Endothelial cell of umbilical vein (primary cell): ENCODE results near the gene GALNT3. TPM values are rescaled to one million over a fixed set of nuclear protein-coding genes. Genes with fewer than 3 reads are reported as not detected.

ENCODE experiments used
- BruUV-seq: library from RNA; stranded (reverse); fragments of 400-500 nt; replicated peaks from 2 replicates; lab custom pipeline; 2021; lab: Mats Ljungman, UMichigan
- CTCF ChIA-PET: fragments of 300-600, 350-600 bp; sonication (Branson Sonifier 250); formaldehyde crosslinking; loops from one replicate; lab custom pipeline; 2021; ENCODE audit warnings: antibody characterized with exemption, inconsistent platforms; lab: Charles Lee
- POLR2A ChIA-PET: fragments of 300-600, 350-600 bp; sonication (Branson Sonifier 250); formaldehyde crosslinking; loops from one replicate; lab custom pipeline; 2021; ENCODE audit warnings: antibody characterized with exemption, inconsistent platforms; lab: Charles Lee
- DNase-seq: peaks from one replicate; pipeline ENCODE4 v3.0.0-alpha.2; 2011; ENCODE audit warnings: low read depth, low spot score
- FAIRE-seq: peaks from 2 replicates; lab custom pipeline; 2011; peaks lifted over from hg19 to GRCh38; lab: Jason Lieb, UNC
- H2AFZ ChIP-seq: 2 replicates; pipeline ENCODE4 v1.6.0; 2012; ENCODE audit warnings: low read depth, low read length, control low read depth, inconsistent platforms
- H3K27ac ChIP-seq: 2 replicates; pipeline ENCODE4 v1.5.1; 2011; ENCODE audit warnings: low read depth, mild to moderate bottlenecking, control low read depth, low read length, moderate library complexity; ENCODE audit not compliant: insufficient read depth
- H3K27me3 ChIP-seq, 2 experiments: 2 replicates each; pipeline versions ENCODE4 v1.6.0 to v1.6.1; 2011; ENCODE audit warnings: low read length in 2 of 2, mixed read lengths in 1 of 2; ENCODE audit not compliant: control insufficient read depth in 2 of 2, insufficient read depth in 2 of 2
- H3K36me3 ChIP-seq, 2 experiments: 2 replicates in 1 of 2; 3 replicates in 1 of 2; pipeline ENCODE4 v1.5.1; 2011; ENCODE audit warnings: low read length in 2 of 2, mild to moderate bottlenecking in 1 of 2, moderate library complexity in 1 of 2; ENCODE audit not compliant: control insufficient read depth in 2 of 2, insufficient read depth in 2 of 2; ENCODE audit errors: extremely low read depth in 1 of 2
- H3K4me1 ChIP-seq: 3 replicates; pipeline ENCODE4 v1.5.1; 2011; ENCODE audit warnings: mild to moderate bottlenecking, low read length; ENCODE audit not compliant: control insufficient read depth, insufficient read depth; ENCODE audit errors: extremely low read depth
- H3K4me2 ChIP-seq: 2 replicates; pipeline ENCODE4 v1.6.1; 2011; ENCODE audit warnings: low read length, control low read depth, mixed read lengths; ENCODE audit not compliant: insufficient read depth
- H3K4me3 ChIP-seq, 3 experiments: fragments of 200-600 bp in 1 of 3; sonication (generic), shearing (Covaris generic) in 1 of 3; replicated peaks in 1 of 3; 2 replicates each; pipeline ENCODE4 v1.5.1; 2011 to 2016; ENCODE audit warnings: control low read depth in 3 of 3, low read length in 3 of 3, mild to moderate bottlenecking in 2 of 3, inconsistent platforms in 1 of 3, low read depth in 1 of 3, moderate library complexity in 1 of 3; ENCODE audit not compliant: insufficient read depth in 1 of 3
- H3K79me2 ChIP-seq: 2 replicates; pipeline ENCODE4 v1.6.0; 2012; ENCODE audit warnings: low read length, inconsistent platforms; ENCODE audit not compliant: control insufficient read depth, insufficient read depth
- H3K9ac ChIP-seq: replicated peaks from 2 replicates; pipeline ENCODE3; 2011; ENCODE audit warnings: low read length, control low read depth; ENCODE audit not compliant: insufficient read depth; ENCODE audit errors: extremely low read depth
- H3K9me1 ChIP-seq: replicated peaks from 3 replicates; pipeline ENCODE4 v1.6.0; 2011; ENCODE audit warnings: mild to moderate bottlenecking, low read length; ENCODE audit not compliant: control insufficient read depth, insufficient read depth; ENCODE audit errors: extremely low read depth
- H3K9me3 ChIP-seq: replicated peaks from 2 replicates; pipeline ENCODE4 v1.5.1; 2012; ENCODE audit warnings: low read length, inconsistent platforms; ENCODE audit not compliant: control insufficient read depth, insufficient read depth
- H4K20me1 ChIP-seq: replicated peaks from 2 replicates; pipeline ENCODE3; 2011; ENCODE audit warnings: mild to moderate bottlenecking, low read length; ENCODE audit not compliant: control insufficient read depth, insufficient read depth; ENCODE audit errors: extremely low read depth
- EZH2 ChIP-seq: IDR thresholded peaks from 2 replicates; pipeline ENCODE4 v1.6.1; 2012; ENCODE audit warnings: borderline replicate concordance, low read depth, mild to moderate bottlenecking, moderate library complexity, low read length, inconsistent platforms; ENCODE audit not compliant: severe bottlenecking
- GATA2 ChIP-seq: IDR thresholded peaks from 2 replicates; pipeline ENCODE4 v1.7.0; 2011; ENCODE audit warnings: low read depth, mild to moderate bottlenecking, moderate library complexity, mixed read lengths, low read length; ENCODE audit not compliant: insufficient read length, insufficient read depth
- JUN ChIP-seq: IDR thresholded peaks from 2 replicates; pipeline ENCODE4 v1.6.1; 2011; ENCODE audit warnings: borderline replicate concordance, low read depth; ENCODE audit not compliant: insufficient read length, insufficient read depth
- MYC ChIP-seq: IDR thresholded peaks from one replicate; pipeline ENCODE4 v1.6.1; 2011; ENCODE audit warnings: mild to moderate bottlenecking, low read depth, low read length
- POLR2A ChIP-seq: IDR thresholded peaks from 2 replicates; pipeline ENCODE4 v1.6.1; 2012; ENCODE audit warnings: low read depth, mild to moderate bottlenecking, control low read depth, low read length
- POLR2AphosphoS5 ChIP-seq: IDR thresholded peaks from 2 replicates; pipeline ENCODE4 v1.6.1; 2012; ENCODE audit warnings: low read depth, mild to moderate bottlenecking, control low read depth, low read length, moderate library complexity; ENCODE audit not compliant: insufficient read depth
- dilution Hi-C: fragments of 300-500 bp; cut with MboI; formaldehyde crosslinking; loops from one replicate; pipeline ENCODE4 v1.15.0; 2019; ENCODE audit warnings: low sequenced_read_pairs; ENCODE audit not compliant: extremely low pct_ligation_motif_present
- intact Hi-C: fragments of 100-400 bp; cut with micrococcal nuclease; formaldehyde crosslinking; loops from one replicate; pipeline ENCODE4 v1.10.0; 2022
- polyA plus RNA-seq, 4 experiments: library from polyadenylated mRNA; depleted of rRNA in 3 of 4; stranded (reverse) in 3 of 4; unstranded in 1 of 4; fragments of >200 nt; gene quantifications; 2 replicates each; pipeline versions ENCODE4 v1.2.1 to v1.2.3, GENCODE V29; 2011 to 2012; ENCODE audit warnings: missing spikeins in 1 of 4
- total RNA-seq: library from RNA; stranded (reverse); gene quantifications from 2 replicates; pipeline ENCODE4 v1.2.3, GENCODE V29; 2021
- TF ChIP-seq, protein P1 (sequence below), 2 donors: IDR thresholded peaks; 1 replicate in 1 of 2; 2 replicates in 1 of 2; pipeline ENCODE4 v1.5.1; 2011; ENCODE audit warnings: low read length in 2 of 2, mild to moderate bottlenecking in 2 of 2, moderate library complexity in 2 of 2, control low read depth in 1 of 2, inconsistent platforms in 1 of 2, low read depth in 1 of 2; ENCODE audit not compliant: insufficient read depth in 1 of 2; ENCODE audit errors: extremely low read depth in 1 of 2

GALNT3 gene
- total and polyA plus RNA-seq, 2 donors (not counting 3 experiments of a cell fraction or from before 2014, with no cell fraction given), result 0.07 to 0.82 TPM

DNA sequence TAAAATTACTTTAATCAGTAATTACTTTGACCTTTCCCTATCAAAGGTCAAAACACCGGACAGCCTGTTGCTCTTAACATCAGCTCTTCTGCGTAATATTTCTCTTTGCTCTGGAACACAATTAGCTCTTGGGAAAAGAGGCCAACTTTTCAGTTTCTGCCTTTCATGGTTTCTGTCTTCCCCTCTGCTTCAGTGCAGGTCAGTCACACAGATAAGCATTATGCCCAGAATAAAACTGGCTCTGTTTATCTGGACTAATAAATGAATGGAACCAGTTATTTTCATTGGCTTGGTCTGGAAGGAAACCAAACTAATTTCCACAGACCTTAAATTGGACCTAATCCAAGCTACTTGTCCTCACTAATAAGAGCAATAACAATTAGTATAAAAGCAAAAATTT lies 26.2 kb upstream of the GALNT3 start:
- Histone ChIP-seq H3K27me3 (peaks cover 6 to 12% of the 10 kb centered on the region in 2 experiments), H2AFZ (no peak overlapping the region), H3K4me1 (no peaks in the 10 kb centered on the region), H3K79me2 (no peaks in the 10 kb centered on the region), H3K36me3 (no peaks in the 10 kb centered on the region), H4K20me1 (no peaks in the 10 kb centered on the region), H3K9me3 (no peaks in the 10 kb centered on the region), H3K4me2 (no peak overlapping the region), H3K9ac (no peak overlapping the region), H3K9me1 (no peaks in the 10 kb centered on the region), H3K4me3 (no peak overlapping the region), H3K27ac (no peak overlapping the region)
- peak; percentile 38 for DNase-seq
- no TSS peak for BruUV-seq
- intact Hi-C loops (no loop called here), dilution Hi-C loops (no loop called here)
- ChIA-PET POLR2A (no interaction called here), CTCF (interaction anchor here (1.2 kb wide), 1 partner anchor 41 kb away, joined by 3 read pairs; no protein-coding TSS in a partner anchor)
- TF ChIP-seq JUN (no peak), GATA2 (no peak), POLR2AphosphoS5 (no peak), POLR2A (no peak), MYC (no peak), EZH2 (no peak)
- TF ChIP-seq, protein P1, sequence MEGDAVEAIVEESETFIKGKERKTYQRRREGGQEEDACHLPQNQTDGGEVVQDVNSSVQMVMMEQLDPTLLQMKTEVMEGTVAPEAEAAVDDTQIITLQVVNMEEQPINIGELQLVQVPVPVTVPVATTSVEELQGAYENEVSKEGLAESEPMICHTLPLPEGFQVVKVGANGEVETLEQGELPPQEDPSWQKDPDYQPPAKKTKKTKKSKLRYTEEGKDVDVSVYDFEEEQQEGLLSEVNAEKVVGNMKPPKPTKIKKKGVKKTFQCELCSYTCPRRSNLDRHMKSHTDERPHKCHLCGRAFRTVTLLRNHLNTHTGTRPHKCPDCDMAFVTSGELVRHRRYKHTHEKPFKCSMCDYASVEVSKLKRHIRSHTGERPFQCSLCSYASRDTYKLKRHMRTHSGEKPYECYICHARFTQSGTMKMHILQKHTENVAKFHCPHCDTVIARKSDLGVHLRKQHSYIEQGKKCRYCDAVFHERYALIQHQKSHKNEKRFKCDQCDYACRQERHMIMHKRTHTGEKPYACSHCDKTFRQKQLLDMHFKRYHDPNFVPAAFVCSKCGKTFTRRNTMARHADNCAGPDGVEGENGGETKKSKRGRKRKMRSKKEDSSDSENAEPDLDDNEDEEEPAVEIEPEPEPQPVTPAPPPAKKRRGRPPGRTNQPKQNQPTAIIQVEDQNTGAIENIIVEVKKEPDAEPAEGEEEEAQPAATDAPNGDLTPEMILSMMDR (IDR thresholded peaks at IDR 0.05; ENCODE audit: extremely low read depth in 1 of 2, insufficient read depth in 1 of 2, low read depth in 1 of 2, low read length in 2 of 2), result no peak
- no peak for FAIRE-seq
